BE2C (cell line): ENCODE data around the gene TP63.

ENCODE experiments used
- DNase-seq: peaks from one replicate; pipeline ENCODE4 v3.0.0-alpha.2; 2020
- H3K27me3 ChIP-seq: fragments of 250-450 bp; sonication (Bioruptor Pico); 2 replicates; pipeline ENCODE4 v1.5.1; 2020; ENCODE audit warnings: mild to moderate bottlenecking
- H3K36me3 ChIP-seq: fragments of 250-450 bp; sonication (Bioruptor Pico); 2 replicates; pipeline ENCODE4 v1.5.1; 2020; ENCODE audit warnings: mild to moderate bottlenecking
- H3K4me1 ChIP-seq: fragments of 250-450 bp; sonication (Bioruptor Pico); 2 replicates; pipeline ENCODE4 v1.5.1; 2020
- H3K4me3 ChIP-seq: 2 replicates; pipeline ENCODE4 v1.5.1; 2011; ENCODE audit warnings: low read depth, low read length
- H3K9me3 ChIP-seq: fragments of 250-450 bp; sonication (Bioruptor Pico); 2 replicates; pipeline ENCODE4 v1.5.1; 2020
- TF ChIP-seq, protein P1 (sequence below): IDR thresholded peaks from 2 replicates; pipeline ENCODE4 v1.5.1; 2012; ENCODE audit warnings: mild to moderate bottlenecking, low read depth, low read length

TP63 gene

DNA sequence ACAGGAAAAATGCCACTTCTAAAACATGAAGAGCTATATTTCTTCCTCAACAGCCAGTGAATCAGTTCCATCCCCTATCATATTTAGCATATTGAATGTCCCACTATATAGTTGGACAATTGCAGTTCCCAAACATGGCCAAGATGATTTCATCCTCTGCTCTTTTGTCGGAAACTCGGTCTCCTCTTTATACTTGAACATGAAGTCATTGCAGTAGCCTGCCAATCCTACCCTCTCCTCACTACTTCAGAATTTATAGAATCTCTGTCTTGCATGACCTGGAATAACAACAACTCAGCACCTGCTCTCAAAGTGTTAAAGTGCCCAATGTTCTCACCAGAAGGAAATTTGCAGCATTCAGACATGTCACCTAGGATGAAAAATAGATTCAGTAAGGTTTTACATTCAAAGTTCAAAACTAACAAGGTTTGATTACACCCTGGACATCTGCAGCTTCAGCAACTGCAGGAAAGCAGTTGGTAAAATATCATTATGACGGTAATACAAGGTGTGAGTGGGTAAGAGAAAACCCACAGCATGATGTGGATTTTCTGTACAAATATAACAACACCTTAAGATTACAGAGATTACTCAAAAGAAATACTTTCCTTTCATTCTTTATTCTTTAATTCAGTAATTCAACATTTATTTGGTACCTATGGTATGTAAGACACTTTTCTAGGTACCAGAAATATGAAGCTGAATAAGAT is 52.5 kb downstream of the TP63 start:
- DNase-seq, result no peak
- Histone ChIP-seq H3K4me3 (no peak overlapping the region), H3K27me3 (no peaks in the 10 kb centered on the region), H3K4me1 (no peaks in the 10 kb centered on the region), H3K9me3 (no peaks in the 10 kb centered on the region), H3K36me3 (no peaks in the 10 kb centered on the region)
- TF ChIP-seq, protein P1, sequence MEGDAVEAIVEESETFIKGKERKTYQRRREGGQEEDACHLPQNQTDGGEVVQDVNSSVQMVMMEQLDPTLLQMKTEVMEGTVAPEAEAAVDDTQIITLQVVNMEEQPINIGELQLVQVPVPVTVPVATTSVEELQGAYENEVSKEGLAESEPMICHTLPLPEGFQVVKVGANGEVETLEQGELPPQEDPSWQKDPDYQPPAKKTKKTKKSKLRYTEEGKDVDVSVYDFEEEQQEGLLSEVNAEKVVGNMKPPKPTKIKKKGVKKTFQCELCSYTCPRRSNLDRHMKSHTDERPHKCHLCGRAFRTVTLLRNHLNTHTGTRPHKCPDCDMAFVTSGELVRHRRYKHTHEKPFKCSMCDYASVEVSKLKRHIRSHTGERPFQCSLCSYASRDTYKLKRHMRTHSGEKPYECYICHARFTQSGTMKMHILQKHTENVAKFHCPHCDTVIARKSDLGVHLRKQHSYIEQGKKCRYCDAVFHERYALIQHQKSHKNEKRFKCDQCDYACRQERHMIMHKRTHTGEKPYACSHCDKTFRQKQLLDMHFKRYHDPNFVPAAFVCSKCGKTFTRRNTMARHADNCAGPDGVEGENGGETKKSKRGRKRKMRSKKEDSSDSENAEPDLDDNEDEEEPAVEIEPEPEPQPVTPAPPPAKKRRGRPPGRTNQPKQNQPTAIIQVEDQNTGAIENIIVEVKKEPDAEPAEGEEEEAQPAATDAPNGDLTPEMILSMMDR, result no peak

DNA sequence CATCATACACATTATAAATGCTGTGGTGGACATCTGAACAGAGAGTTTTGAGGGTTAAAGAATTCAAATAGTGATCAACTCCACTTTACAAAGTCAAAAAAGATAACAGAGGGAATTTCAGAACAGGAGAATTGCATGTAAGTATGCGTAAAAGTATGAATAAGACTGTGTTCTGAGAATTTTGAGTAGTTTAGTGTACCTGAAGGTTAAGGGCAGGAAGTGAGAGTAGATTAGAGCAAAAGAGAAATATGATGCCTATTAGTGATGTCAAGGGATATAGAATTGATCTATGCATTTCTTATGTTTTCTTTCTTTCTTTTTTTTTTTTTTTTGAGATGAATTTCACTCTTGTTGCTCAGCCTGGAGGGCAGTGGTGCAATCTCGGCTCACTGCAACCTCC is 53.1 kb downstream of the TP63 start:
- H3K4me1 ChIP-seq, result no peaks in the 10 kb centered on the region
- no peak overlapping the region for H3K4me3 ChIP-seq
- DNase-seq, result no peak
- H3K27me3 ChIP-seq, result no peaks in the 10 kb centered on the region
- TF ChIP-seq, protein P1, result no peak
- no peaks in the 10 kb centered on the region for H3K36me3 ChIP-seq
- H3K9me3 ChIP-seq, result no peaks in the 10 kb centered on the region

DNA sequence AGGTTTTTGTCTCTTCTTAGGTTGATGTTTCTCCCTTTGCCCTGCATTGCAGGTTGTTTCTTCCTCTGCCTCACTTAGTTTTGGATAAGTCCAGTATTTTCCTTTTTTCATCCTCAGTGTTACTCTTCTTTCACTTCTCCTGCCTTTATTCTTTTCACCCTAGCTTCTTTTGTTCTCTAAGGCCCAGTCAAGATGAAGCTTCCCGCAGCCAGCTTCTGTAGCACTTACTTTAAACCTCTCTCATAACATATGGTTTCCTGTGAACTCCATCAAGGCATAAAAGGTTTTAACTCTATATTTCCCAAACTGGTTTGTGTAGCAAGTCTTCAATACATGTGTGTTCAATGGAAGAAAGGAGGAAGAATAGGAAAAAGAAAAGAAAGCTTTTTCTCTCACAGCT is 54.1 kb downstream of the TP63 start:
- TF ChIP-seq, protein P1, result no peak
- no peaks in the 10 kb centered on the region for H3K4me1 ChIP-seq
- no peak for DNase-seq
- no peaks in the 10 kb centered on the region for H3K27me3 ChIP-seq
- no peak overlapping the region for H3K4me3 ChIP-seq
- no peaks in the 10 kb centered on the region for H3K36me3 ChIP-seq
- no peaks in the 10 kb centered on the region for H3K9me3 ChIP-seq

- no peaks in the 10 kb centered on the region for H3K27me3 ChIP-seq
- TF ChIP-seq, protein P1, result no peak
- H3K36me3 ChIP-seq, result no peaks in the 10 kb centered on the region
- no peaks in the 10 kb centered on the region for H3K9me3 ChIP-seq
- DNase-seq, result no peak
- H3K4me1 ChIP-seq, result no peaks in the 10 kb centered on the region
- no peak overlapping the region for H3K4me3 ChIP-seq
Measured at GRCh38 chr3:189685860-189686259, 54.7 kb downstream of the TP63 start.

DNA sequence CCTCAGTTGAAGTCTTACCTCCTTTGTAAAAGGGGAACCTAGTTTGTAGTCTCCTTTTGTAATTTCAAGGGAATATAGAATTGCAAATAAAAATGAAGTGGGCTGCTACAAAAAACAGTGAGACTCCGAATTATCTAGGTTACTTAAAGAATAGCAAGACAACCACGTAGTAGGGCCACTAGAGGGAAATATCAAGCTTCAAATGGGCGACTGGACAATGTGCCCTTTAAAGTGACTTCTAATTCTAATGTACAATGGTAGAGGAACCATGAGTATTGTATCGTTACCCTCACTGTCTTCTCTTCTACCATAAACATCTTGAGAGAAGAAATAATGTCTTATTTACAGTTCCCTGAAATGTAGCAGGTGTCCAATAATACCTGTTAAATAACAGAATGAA is 56.3 kb downstream of the TP63 start:
- no peak for DNase-seq
- Histone ChIP-seq H3K4me1 (no peaks in the 10 kb centered on the region), H3K9me3 (no peaks in the 10 kb centered on the region), H3K36me3 (no peaks in the 10 kb centered on the region), H3K4me3 (no peak overlapping the region), H3K27me3 (no peaks in the 10 kb centered on the region)
- TF ChIP-seq, protein P1, result no peak

DNA sequence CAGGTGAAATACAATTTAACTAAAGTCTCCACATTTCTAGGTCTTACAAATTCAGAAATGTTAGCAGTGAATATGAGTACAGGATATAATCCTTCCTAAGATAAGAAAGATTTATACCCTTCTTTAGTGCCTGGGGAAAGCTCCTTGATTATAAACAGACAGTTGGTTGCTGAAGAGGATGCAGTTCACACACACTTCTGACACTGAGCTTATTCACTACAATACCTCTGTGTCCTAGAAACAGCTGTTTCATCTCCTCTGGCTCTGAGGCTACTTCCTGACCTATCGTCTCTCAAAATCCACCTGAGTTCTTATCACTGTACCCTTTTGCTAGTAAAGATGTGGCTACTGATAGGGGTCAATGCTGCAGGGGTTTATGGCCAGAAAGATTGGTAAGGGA is 57.1 kb downstream of the TP63 start:
- Histone ChIP-seq H3K4me3 (no peak overlapping the region), H3K27me3 (no peaks in the 10 kb centered on the region), H3K4me1 (no peaks in the 10 kb centered on the region), H3K9me3 (no peaks in the 10 kb centered on the region), H3K36me3 (no peaks in the 10 kb centered on the region)
- TF ChIP-seq, protein P1, result no peak
- no peak for DNase-seq
